T-helper 1 cell treated with Interleukin-12 subunit alpha and Interleukin-12 subunit beta and Interleukin-4 antibody, amounts not matched to agents 30 ng/mL and 1 ng/mL, for 36 hours (primary cell): Measurements from ENCODE around the gene DTWD2. TPM values are rescaled to one million over a fixed set of nuclear protein-coding genes. Genes with fewer than 3 reads are reported as not detected.

ENCODE experiments used
- intact Hi-C: fragments of 100-400 bp; cut with micrococcal nuclease; formaldehyde crosslinking; loops from one replicate; pipeline ENCODE4 v1.15.1; 2024
- total RNA-seq: library from RNA; stranded (reverse); gene quantifications from 2 replicates; pipeline ENCODE4 v1.2.3, GENCODE V29; 2022

Gene DTWD2
- 2.2 TPM in 2 replicates for total RNA-seq

- intact Hi-C loops: loop anchor here (1.0 to 5.0 kb wide), 13 partner anchors 34 to 1470 kb away; partner anchors contain the start of genes HSD17B4 and TNFAIP8
Measured at GRCh38 chr5:118987988-118988865, at the start of gene DTWD2. DTWD2 (minus strand) TSS chr5:118988547; CDS start chr5:118988511, 36 bp downstream.

- intact Hi-C loops: no loop called here
Measured at GRCh38 chr5:119037496-119038215, 49.3 kb upstream of the DTWD2 start.

- intact Hi-C loops: loop anchor here (1.0 kb wide), 1 partner anchor 35 kb away; the partner anchor contains the start of gene DMXL1
Measured at GRCh38 chr5:119036101-119036762, 47.9 kb upstream of the DTWD2 start.

GRCh38 chr5:119033135-119033534 lies 44.8 kb upstream of the DTWD2 start:
- intact Hi-C loops: no loop called here

GRCh38 chr5:119032656-119033055 lies 44.3 kb upstream of the DTWD2 start:
- intact Hi-C loops: no loop called here

GRCh38 chr5:119031905-119032304 lies 43.6 kb upstream of the DTWD2 start:
- intact Hi-C loops: loop anchor here (1.0 kb wide), 2 partner anchors 38 to 236 kb away; no protein-coding TSS in a partner anchor

- intact Hi-C loops: loop anchor here (1.0 kb wide), 2 partner anchors 39 to 237 kb away; no protein-coding TSS in a partner anchor
Measured at GRCh38 chr5:119031011-119031886, 42.9 kb upstream of the DTWD2 start.

GRCh38 chr5:119028575-119028974 lies 40.2 kb upstream of the DTWD2 start:
- intact Hi-C loops: no loop called here

- intact Hi-C loops: loop anchor here (1.0 to 5.0 kb wide), 8 partner anchors 34 to 413 kb away; partner anchors contain the start of genes DMXL1 and DTWD2
Measured at GRCh38 chr5:119022773-119023172, 34.4 kb upstream of the DTWD2 start.

GRCh38 chr5:119022017-119022745 lies 33.8 kb upstream of the DTWD2 start:
- intact Hi-C loops: loop anchor here (1.0 to 5.0 kb wide), 8 partner anchors 34 to 413 kb away; partner anchors contain the start of genes DMXL1 and DTWD2

GRCh38 chr5:119021149-119021732 lies 32.9 kb upstream of the DTWD2 start:
- intact Hi-C loops: loop anchor here (5.0 kb wide), 1 partner anchor 321 kb away; no protein-coding TSS in a partner anchor

GRCh38 chr5:119019949-119020348 lies 31.6 kb upstream of the DTWD2 start:
- intact Hi-C loops: loop anchor here (5.0 kb wide), 1 partner anchor 322 kb away; no protein-coding TSS in a partner anchor

- intact Hi-C loops: no loop called here
Measured at GRCh38 chr5:119019501-119019900, 31.2 kb upstream of the DTWD2 start.

GRCh38 chr5:119017994-119018393 lies 29.6 kb upstream of the DTWD2 start:
- intact Hi-C loops: no loop called here

GRCh38 chr5:119016125-119016774 lies 27.9 kb upstream of the DTWD2 start:
- intact Hi-C loops: no loop called here

GRCh38 chr5:119011186-119011585 lies 22.8 kb upstream of the DTWD2 start:
- intact Hi-C loops: no loop called here

GRCh38 chr5:119010206-119010605 lies 21.9 kb upstream of the DTWD2 start:
- intact Hi-C loops: no loop called here

GRCh38 chr5:119009131-119009530 lies 20.8 kb upstream of the DTWD2 start:
- intact Hi-C loops: no loop called here

- intact Hi-C loops: no loop called here
Measured at GRCh38 chr5:118999696-119000095, 11.3 kb upstream of the DTWD2 start.
